ENCODE results near the gene ENDOU.
A peak's percentile ranks its signal among the peaks of the same experiment; 100 is the strongest.

ENDOU gene

GRCh38 chr12:47725091-47725772, at the start of gene ENDOU:
ENDOU (minus strand) TSS chr12:47725490; CDS start chr12:47725413, 77 bp downstream.
- no peak for DNase-seq

GRCh38 chr12:47774663-47775062, 49.4 kb upstream of the ENDOU start:
- DNase-seq = no peak

GRCh38 chr12:47773858-47774580, 48.7 kb upstream of the ENDOU start:
- DNase-seq = no peak

- DNase-seq = peak; percentile 55 to 85 (median 73)
Observed at GRCh38 chr12:47773062-47773857, 48.0 kb upstream of the ENDOU start, which contains the start of gene SLC48A1. SLC48A1 (plus strand) TSS chr12:47773238; CDS start chr12:47773305, 67 bp downstream.

- DNase-seq = no peak
Observed at GRCh38 chr12:47772738-47773061, 47.4 kb upstream of the ENDOU start.

GRCh38 chr12:47772094-47772660, 46.9 kb upstream of the ENDOU start:
- DNase-seq = no peak

- DNase-seq = no peak
Observed at GRCh38 chr12:47771304-47771703, 46.0 kb upstream of the ENDOU start.

GRCh38 chr12:47770086-47770726, 44.9 kb upstream of the ENDOU start:
- no peak for DNase-seq

GRCh38 chr12:47769234-47770085, 44.2 kb upstream of the ENDOU start:
- DNase-seq = no peak

- DNase-seq = no peak
Observed at GRCh38 chr12:47768323-47768811, 43.1 kb upstream of the ENDOU start.

- peak; percentile 38 to 62 (median 50) for DNase-seq
Observed at GRCh38 chr12:47767216-47767724, 42.0 kb upstream of the ENDOU start.

GRCh38 chr12:47766502-47767215, 41.4 kb upstream of the ENDOU start:
- no peak for DNase-seq

- DNase-seq = no peak
Observed at GRCh38 chr12:47763481-47764346, 38.4 kb upstream of the ENDOU start.

GRCh38 chr12:47762850-47763465, 37.7 kb upstream of the ENDOU start:
- DNase-seq = no peak

- peak; percentile 37 to 60 (median 52) for DNase-seq
Observed at GRCh38 chr12:47758834-47759690, 33.8 kb upstream of the ENDOU start, which contains the start of gene RAPGEF3. RAPGEF3 (minus strand) TSS chr12:47758880; CDS start chr12:47758556, 324 bp downstream.

GRCh38 chr12:47758584-47758833, 33.2 kb upstream of the ENDOU start:
- DNase-seq = no peak

GRCh38 chr12:47757840-47758583, 32.7 kb upstream of the ENDOU start:
- no peak for DNase-seq
